ENCODE measurements around the gene GBP5.

Gene GBP5

GRCh38 chr1:89309828-89310227 lies 37.2 kb upstream of the GBP5 start:
- Histone ChIP-seq H3K4me1 (ENCODE audit: insufficient read depth, low read length, poor library complexity, severe bottlenecking) (peaks cover 23% of the 10 kb centered on the region), H3K9ac (ENCODE audit: low read depth, low read length, poor library complexity, severe bottlenecking) (no peak overlapping the region), H3K4me2 (ENCODE audit: low read depth, low read length, poor library complexity, severe bottlenecking) (no peak overlapping the region)

DNA sequence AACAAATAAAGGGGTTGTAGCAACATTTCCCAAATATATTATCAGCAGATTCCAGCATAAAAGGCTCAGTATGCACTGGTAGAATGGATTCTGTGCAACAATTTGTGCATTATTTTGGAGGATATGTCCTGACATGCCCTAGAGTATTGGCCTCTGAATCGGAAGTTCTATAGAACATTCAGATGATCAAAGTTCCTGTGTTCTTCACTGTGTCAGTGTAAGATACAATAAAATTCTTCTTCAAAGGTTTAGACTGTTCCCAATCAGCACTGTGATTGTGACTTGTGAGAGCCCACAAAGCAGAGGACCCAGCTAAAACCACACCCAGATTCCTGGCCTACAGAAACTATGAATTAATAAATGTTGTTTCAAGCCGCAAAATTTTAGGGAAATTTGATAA lies 33.6 kb upstream of the GBP5 start:
- Histone ChIP-seq H3K9ac (ENCODE audit: low read depth, low read length, poor library complexity, severe bottlenecking) (no peak overlapping the region), H3K4me3 (ENCODE audit: low read length, poor library complexity, severe bottlenecking) (no peak overlapping the region), H3K79me2 (ENCODE audit: insufficient read depth, low read length) (no peaks in the 10 kb centered on the region), H3K4me1 (ENCODE audit: insufficient read depth, low read length, poor library complexity, severe bottlenecking) (peaks cover 15% of the 10 kb centered on the region), H3K4me2 (ENCODE audit: low read depth, low read length, poor library complexity, severe bottlenecking) (no peak overlapping the region), H4K20me1 (ENCODE audit: insufficient read depth, low read length, poor library complexity, severe bottlenecking) (no peaks in the 10 kb centered on the region), H3K9me3 (ENCODE audit: insufficient read depth, low read depth, low read length) (no peaks in the 10 kb centered on the region), H3K27me3 (ENCODE audit: insufficient read depth, low read length, poor library complexity, severe bottlenecking) (no peaks in the 10 kb centered on the region), H2AFZ (ENCODE audit: low read length) (no peak overlapping the region), H3K36me3 (ENCODE audit: insufficient read depth, low read length) (no peaks in the 10 kb centered on the region), H3F3A (ENCODE audit: low read depth) (no peaks in the 10 kb centered on the region), H3K9me2 (replicated peaks; ENCODE audit: low read depth, low read length) (no peaks in the 10 kb centered on the region)
- TF ChIP-seq EZH2phosphoT487 (IDR thresholded peaks at IDR 0.05; ENCODE audit: borderline replicate concordance) = no peak
- TF ChIP-seq, protein P1, sequence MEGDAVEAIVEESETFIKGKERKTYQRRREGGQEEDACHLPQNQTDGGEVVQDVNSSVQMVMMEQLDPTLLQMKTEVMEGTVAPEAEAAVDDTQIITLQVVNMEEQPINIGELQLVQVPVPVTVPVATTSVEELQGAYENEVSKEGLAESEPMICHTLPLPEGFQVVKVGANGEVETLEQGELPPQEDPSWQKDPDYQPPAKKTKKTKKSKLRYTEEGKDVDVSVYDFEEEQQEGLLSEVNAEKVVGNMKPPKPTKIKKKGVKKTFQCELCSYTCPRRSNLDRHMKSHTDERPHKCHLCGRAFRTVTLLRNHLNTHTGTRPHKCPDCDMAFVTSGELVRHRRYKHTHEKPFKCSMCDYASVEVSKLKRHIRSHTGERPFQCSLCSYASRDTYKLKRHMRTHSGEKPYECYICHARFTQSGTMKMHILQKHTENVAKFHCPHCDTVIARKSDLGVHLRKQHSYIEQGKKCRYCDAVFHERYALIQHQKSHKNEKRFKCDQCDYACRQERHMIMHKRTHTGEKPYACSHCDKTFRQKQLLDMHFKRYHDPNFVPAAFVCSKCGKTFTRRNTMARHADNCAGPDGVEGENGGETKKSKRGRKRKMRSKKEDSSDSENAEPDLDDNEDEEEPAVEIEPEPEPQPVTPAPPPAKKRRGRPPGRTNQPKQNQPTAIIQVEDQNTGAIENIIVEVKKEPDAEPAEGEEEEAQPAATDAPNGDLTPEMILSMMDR (conservative IDR thresholded peaks at IDR 0.05; ENCODE audit: low read length) = no peak

More at GRCh38 chr1:89309828-89310227, 37.2 kb upstream of the GBP5 start:
- Histone ChIP-seq H4K20me1 (ENCODE audit: insufficient read depth, low read length, poor library complexity, severe bottlenecking) (no peaks in the 10 kb centered on the region), H3K27me3 (ENCODE audit: insufficient read depth, low read length, poor library complexity, severe bottlenecking) (no peaks in the 10 kb centered on the region), H3F3A (ENCODE audit: low read depth) (no peaks in the 10 kb centered on the region), H3K79me2 (ENCODE audit: insufficient read depth, low read length) (no peaks in the 10 kb centered on the region), H3K9me2 (replicated peaks; ENCODE audit: low read depth, low read length) (no peaks in the 10 kb centered on the region), H3K9me3 (ENCODE audit: insufficient read depth, low read depth, low read length) (no peaks in the 10 kb centered on the region), H3K4me3 (ENCODE audit: low read length, poor library complexity, severe bottlenecking) (no peak overlapping the region), H3K36me3 (ENCODE audit: insufficient read depth, low read length) (no peaks in the 10 kb centered on the region), H2AFZ (ENCODE audit: low read length) (no peak overlapping the region)
- TF ChIP-seq, protein P1 (conservative IDR thresholded peaks at IDR 0.05; ENCODE audit: low read length) = no peak
- TF ChIP-seq EZH2phosphoT487 (IDR thresholded peaks at IDR 0.05; ENCODE audit: borderline replicate concordance) = no peak

GRCh38 chr1:89305493-89305892 lies 32.8 kb upstream of the GBP5 start:
- no peaks in the 10 kb centered on the region for H3K9me3 ChIP-seq (ENCODE audit: insufficient read depth, low read depth, low read length)
- H3K4me2 ChIP-seq (ENCODE audit: low read depth, low read length, poor library complexity, severe bottlenecking) = no peak overlapping the region

More at GRCh38 chr1:89305493-89305892, 32.8 kb upstream of the GBP5 start:
- H3K9ac ChIP-seq (ENCODE audit: low read depth, low read length, poor library complexity, severe bottlenecking) = no peak overlapping the region
- no peak overlapping the region for H3K4me3 ChIP-seq (ENCODE audit: low read length, poor library complexity, severe bottlenecking)
- H3K9me2 ChIP-seq (replicated peaks; ENCODE audit: low read depth, low read length) = no peaks in the 10 kb centered on the region
- no peak overlapping the region for H2AFZ ChIP-seq (ENCODE audit: low read length)
- H3K27me3 ChIP-seq (ENCODE audit: insufficient read depth, low read length, poor library complexity, severe bottlenecking) = no peaks in the 10 kb centered on the region
- H3K79me2 ChIP-seq (ENCODE audit: insufficient read depth, low read length) = no peaks in the 10 kb centered on the region
- no peaks in the 10 kb centered on the region for H3F3A ChIP-seq (ENCODE audit: low read depth)
- peaks cover 8% of the 10 kb centered on the region for H3K4me1 ChIP-seq (ENCODE audit: insufficient read depth, low read length, poor library complexity, severe bottlenecking)
- H4K20me1 ChIP-seq (ENCODE audit: insufficient read depth, low read length, poor library complexity, severe bottlenecking) = no peaks in the 10 kb centered on the region
- TF ChIP-seq, protein P1 (conservative IDR thresholded peaks at IDR 0.05; ENCODE audit: low read length) = no peak
- TF ChIP-seq EZH2phosphoT487 (IDR thresholded peaks at IDR 0.05; ENCODE audit: borderline replicate concordance) = no peak
- no peaks in the 10 kb centered on the region for H3K36me3 ChIP-seq (ENCODE audit: insufficient read depth, low read length)

Measured in Loucy (cell line).